ENCODE data around the gene GPALPP1.

Gene GPALPP1

GRCh38 chr13:45068036-45069001, 79.0 kb downstream of the GPALPP1 start:
- DNase-seq = no peak

- no peak for DNase-seq
Measured at GRCh38 chr13:45073809-45074208, 84.5 kb downstream of the GPALPP1 start.

GRCh38 chr13:45074721-45075120, 85.4 kb downstream of the GPALPP1 start:
- no peak for DNase-seq

- no peak for DNase-seq
Measured at GRCh38 chr13:45078003-45078402, 88.7 kb downstream of the GPALPP1 start.

All from NCI-H2081 treated with DMSO at 0.1 percent for 48 hours (cell line).